Stimulated activated CD8-positive, alpha-beta memory T cell treated with anti-CD3 and anti-CD28 coated beads, Interleukin-7, amount 100 ng/mL, for 24 hours (primary cell): ENCODE data around the gene SLC25A26.
"Not testable (repeated sequence)": the region's sequence is repeated elsewhere in the genome, so short reads cannot be mapped to it uniquely, and the experiment has no call there.

Experiments used
- DNase-seq: peaks from one replicate; pipeline ENCODE4 v3.0.0-alpha.2; 2020; ENCODE audit warnings: low read depth

Gene SLC25A26

GRCh38 chr3:66269411-66269810, 48.6 kb downstream of the SLC25A26 start:
- no peak for DNase-seq

- no peak for DNase-seq
Observed at GRCh38 chr3:66270288-66270687, 49.5 kb downstream of the SLC25A26 start.

GRCh38 chr3:66270701-66271100, 49.9 kb downstream of the SLC25A26 start:
- DNase-seq = no peak

- no peak for DNase-seq
Observed at GRCh38 chr3:66271231-66271630, 50.4 kb downstream of the SLC25A26 start.

- DNase-seq = no peak
Observed at GRCh38 chr3:66272016-66272415, 51.2 kb downstream of the SLC25A26 start.

- not testable (repeated sequence) for DNase-seq
Observed at GRCh38 chr3:66274837-66275236, 54.0 kb downstream of the SLC25A26 start.

GRCh38 chr3:66276705-66277274, 56.0 kb downstream of the SLC25A26 start:
- DNase-seq = peak; percentile 29

- no peak for DNase-seq
Observed at GRCh38 chr3:66279168-66279567, 58.4 kb downstream of the SLC25A26 start.

GRCh38 chr3:66280304-66280703, 59.5 kb downstream of the SLC25A26 start:
- DNase-seq = no peak

- DNase-seq = not testable (repeated sequence)
Observed at GRCh38 chr3:66291922-66292321, 71.1 kb downstream of the SLC25A26 start.

GRCh38 chr3:66297260-66297873, 76.6 kb downstream of the SLC25A26 start:
- no peak for DNase-seq

GRCh38 chr3:66297900-66298299, 77.1 kb downstream of the SLC25A26 start:
- DNase-seq = no peak

- no peak for DNase-seq
Observed at GRCh38 chr3:66298591-66298990, 77.8 kb downstream of the SLC25A26 start.

- DNase-seq = not testable (repeated sequence)
Observed at GRCh38 chr3:66299085-66299484, 78.3 kb downstream of the SLC25A26 start.

GRCh38 chr3:66299891-66300290, 79.1 kb downstream of the SLC25A26 start:
- DNase-seq = no peak

GRCh38 chr3:66302288-66302687, 81.5 kb downstream of the SLC25A26 start:
- DNase-seq = no peak

GRCh38 chr3:66303491-66303901, 82.7 kb downstream of the SLC25A26 start:
- no peak for DNase-seq

GRCh38 chr3:66304293-66304692, 83.5 kb downstream of the SLC25A26 start:
- DNase-seq = no peak

GRCh38 chr3:66306086-66306485, 85.3 kb downstream of the SLC25A26 start:
- DNase-seq = not testable (repeated sequence)

GRCh38 chr3:66306991-66307390, 86.2 kb downstream of the SLC25A26 start:
- not testable (repeated sequence) for DNase-seq

GRCh38 chr3:66312039-66312438, 91.2 kb downstream of the SLC25A26 start:
- no peak for DNase-seq

- DNase-seq = no peak
Observed at GRCh38 chr3:66314455-66314854, 93.7 kb downstream of the SLC25A26 start.

- no peak for DNase-seq
Observed at GRCh38 chr3:66317750-66318376, 97.1 kb downstream of the SLC25A26 start.

GRCh38 chr3:66320390-66320789, 99.6 kb downstream of the SLC25A26 start:
- DNase-seq = no peak
